AG04449 (cell line): ENCODE measurements around the gene PLEKHB1.
"Not testable (repeated sequence)": the region's sequence is repeated elsewhere in the genome, so short reads cannot be mapped to it uniquely, and the experiment has no call there.

ENCODE experiments used
- CTCF ChIA-PET: fragments of 350-600 bp; formaldehyde crosslinking; extraction: SDS; loops from one replicate; lab custom pipeline; 2021; ENCODE audit warnings: antibody characterized with exemption; lab: Yijun Ruan, JAX
- POLR2A ChIA-PET: fragments of 400-600, 350-600 bp; formaldehyde crosslinking; extraction: SDS; loops from one replicate; lab custom pipeline; 2020; ENCODE audit warnings: antibody characterized with exemption, inconsistent platforms; lab: Yijun Ruan, JAX
- DNase-seq: peaks from one replicate; pipeline ENCODE4 v3.0.0-alpha.2; 2010; ENCODE audit warnings: low read depth, low spot score
- H3K4me3 ChIP-seq: 2 replicates; pipeline ENCODE4 v1.5.1; 2011; ENCODE audit warnings: low read depth, mild to moderate bottlenecking, control low read depth, low read length
- TF ChIP-seq, protein P1 (sequence below): IDR thresholded peaks from one replicate; pipeline ENCODE4 v1.5.1; 2011; ENCODE audit warnings: mild to moderate bottlenecking, moderate library complexity, low read length, control low read depth, inconsistent platforms; ENCODE audit not compliant: insufficient read depth; ENCODE audit errors: missing control alignments

The PLEKHB1 gene

DNA sequence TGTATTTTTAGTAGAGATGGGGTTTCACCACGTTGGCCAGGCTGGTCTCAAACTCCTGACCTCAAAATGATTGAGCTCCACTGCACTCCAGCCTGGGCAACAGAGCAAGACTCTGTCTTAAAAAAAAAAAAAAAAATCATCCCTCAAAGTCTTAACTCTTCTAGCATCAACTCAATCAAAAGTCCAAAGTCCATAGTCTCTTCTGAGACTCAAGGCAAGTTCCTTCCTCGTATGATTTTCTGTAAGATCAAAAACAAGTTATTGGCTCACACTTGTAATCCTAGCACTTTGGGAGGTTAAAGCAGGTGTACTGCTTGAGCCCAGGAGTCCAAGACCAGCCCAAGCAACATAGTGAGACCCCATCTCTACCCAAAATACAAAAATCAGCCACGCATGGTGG, 24.4 kb downstream of the PLEKHB1 start:
- no peak for DNase-seq
- ChIA-PET CTCF (interaction anchor here (0.9 to 3.8 kb wide), 4 partner anchors 9 to 320 kb away, joined by 3 to 28 read pairs (median 3); no protein-coding TSS in a partner anchor), POLR2A (no interaction called here)
- H3K4me3 ChIP-seq: no peak overlapping the region
- TF ChIP-seq, protein P1, sequence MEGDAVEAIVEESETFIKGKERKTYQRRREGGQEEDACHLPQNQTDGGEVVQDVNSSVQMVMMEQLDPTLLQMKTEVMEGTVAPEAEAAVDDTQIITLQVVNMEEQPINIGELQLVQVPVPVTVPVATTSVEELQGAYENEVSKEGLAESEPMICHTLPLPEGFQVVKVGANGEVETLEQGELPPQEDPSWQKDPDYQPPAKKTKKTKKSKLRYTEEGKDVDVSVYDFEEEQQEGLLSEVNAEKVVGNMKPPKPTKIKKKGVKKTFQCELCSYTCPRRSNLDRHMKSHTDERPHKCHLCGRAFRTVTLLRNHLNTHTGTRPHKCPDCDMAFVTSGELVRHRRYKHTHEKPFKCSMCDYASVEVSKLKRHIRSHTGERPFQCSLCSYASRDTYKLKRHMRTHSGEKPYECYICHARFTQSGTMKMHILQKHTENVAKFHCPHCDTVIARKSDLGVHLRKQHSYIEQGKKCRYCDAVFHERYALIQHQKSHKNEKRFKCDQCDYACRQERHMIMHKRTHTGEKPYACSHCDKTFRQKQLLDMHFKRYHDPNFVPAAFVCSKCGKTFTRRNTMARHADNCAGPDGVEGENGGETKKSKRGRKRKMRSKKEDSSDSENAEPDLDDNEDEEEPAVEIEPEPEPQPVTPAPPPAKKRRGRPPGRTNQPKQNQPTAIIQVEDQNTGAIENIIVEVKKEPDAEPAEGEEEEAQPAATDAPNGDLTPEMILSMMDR: no peak

DNA sequence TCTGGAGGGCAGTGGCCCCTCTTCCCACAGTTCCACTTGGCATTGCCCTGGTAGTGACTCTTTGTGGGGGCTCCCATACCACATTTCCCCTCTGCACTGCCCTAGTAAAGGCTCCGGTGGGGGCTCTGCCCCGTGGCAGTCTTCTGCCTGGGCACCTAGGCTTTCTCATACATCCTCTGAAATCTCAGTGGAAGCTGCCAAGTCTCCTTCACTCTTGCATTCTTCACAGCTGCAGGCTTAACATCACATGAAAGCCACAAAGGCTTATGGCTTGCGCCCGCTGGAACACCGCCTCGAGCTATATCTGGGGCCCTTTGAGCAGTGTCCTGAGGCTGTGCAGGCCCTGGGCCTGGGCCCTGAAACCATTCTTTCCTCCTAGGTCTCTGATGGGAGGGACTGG, 25.3 kb downstream of the PLEKHB1 start:
- CTCF ChIA-PET: interaction anchor here (0.9 to 3.8 kb wide), 4 partner anchors 9 to 270 kb away, joined by 3 to 28 read pairs (median 4); no protein-coding TSS in a partner anchor
- H3K4me3 ChIP-seq: no peak overlapping the region
- TF ChIP-seq, protein P1: no peak
- POLR2A ChIA-PET: no interaction called here
- DNase-seq: no peak

DNA sequence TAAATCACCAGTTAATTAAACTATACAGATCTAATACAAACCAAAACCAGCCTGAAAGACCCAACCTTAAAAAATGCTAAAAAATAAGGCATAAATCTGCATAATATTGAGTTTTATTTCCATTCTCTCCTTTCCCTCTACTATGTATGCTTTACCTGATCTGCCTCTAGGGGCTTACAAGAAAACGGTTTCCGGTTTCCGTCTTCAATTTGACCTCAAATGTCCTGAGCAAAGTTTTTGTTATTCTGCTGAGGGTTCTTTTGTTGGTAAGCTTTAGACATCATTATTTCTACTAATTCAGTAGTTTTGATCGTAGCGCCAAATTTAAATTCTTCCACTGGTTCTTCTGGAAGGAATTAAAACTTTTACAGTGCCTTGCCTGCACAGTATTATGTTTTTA, 30.2 kb downstream of the PLEKHB1 start:
- H3K4me3 ChIP-seq, POLR2A ChIA-PET, DNase-seq: not testable (repeated sequence)
- CTCF ChIA-PET: interaction anchor here (1.0 to 1.3 kb wide), 2 partner anchors 13 to 15 kb away, joined by 3 to 4 read pairs; no protein-coding TSS in a partner anchor

DNA sequence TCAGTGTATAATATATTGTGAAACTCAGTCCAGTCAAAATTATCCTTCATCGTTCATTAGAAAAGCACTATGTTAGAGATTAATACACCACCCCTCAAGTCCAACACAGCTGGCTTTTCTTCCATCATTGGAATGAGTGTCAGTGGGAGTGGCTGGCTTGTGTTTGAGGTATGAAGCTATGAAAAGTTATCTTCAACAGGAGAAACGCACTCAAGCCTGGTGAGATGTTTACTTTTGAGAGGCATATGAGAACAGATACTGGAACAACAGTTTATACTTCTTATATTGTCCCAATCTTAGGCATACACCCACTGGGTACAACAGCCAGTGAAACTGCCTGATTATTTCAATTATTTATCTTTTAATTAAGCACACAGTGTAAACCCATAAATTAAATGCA, 34.3 kb downstream of the PLEKHB1 start:
- TF ChIP-seq, protein P1: no peak
- H3K4me3 ChIP-seq: no peak overlapping the region
- ChIA-PET CTCF (interaction anchor here (0.6 to 4.6 kb wide), 6 partner anchors 19 to 330 kb away, joined by 3 to 30 read pairs (median 3); no protein-coding TSS in a partner anchor), POLR2A (interaction anchor here (0.5 kb wide), 1 partner anchor 60 kb away, joined by 3 read pairs; no protein-coding TSS in a partner anchor)
- DNase-seq: no peak

DNA sequence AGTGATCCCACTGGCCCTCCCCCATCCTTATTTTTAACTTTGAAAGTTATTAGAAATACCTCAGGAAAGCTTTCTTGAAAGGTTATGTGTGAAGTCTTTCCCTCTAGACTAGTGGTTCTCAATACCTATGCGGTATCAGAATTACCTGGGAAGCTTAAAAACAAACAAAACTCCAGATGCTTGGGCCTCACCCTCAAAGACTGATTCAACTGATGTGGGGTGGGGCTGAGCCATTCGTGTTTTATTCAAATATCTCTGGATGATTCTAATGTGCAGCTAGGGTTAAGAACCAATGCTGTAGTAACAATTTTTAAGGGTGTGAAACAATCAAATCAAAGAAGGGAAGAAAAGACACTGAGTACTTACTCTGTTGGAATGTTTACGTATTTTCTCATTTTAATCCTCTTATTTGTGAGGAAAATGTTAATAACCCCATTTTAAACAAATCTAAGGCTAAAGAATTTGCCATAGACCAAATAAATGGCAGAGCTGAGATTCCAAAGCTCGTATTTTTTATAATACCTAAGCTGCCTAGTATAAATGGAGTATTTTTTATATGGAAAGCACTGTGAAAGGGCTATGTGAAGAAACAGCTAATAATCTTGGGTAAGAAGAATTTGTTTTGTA, 47.6 kb downstream of the PLEKHB1 start:
- TF ChIP-seq, protein P1: no peak
- no peak for DNase-seq
- CTCF ChIA-PET: interaction anchor here (0.7 to 1.3 kb wide), 3 partner anchors 33 to 387 kb away, joined by 3 to 8 read pairs (median 7); no protein-coding TSS in a partner anchor
- H3K4me3 ChIP-seq: no peak overlapping the region
- POLR2A ChIA-PET: interaction anchor here (0.6 kb wide), 1 partner anchor 88 kb away, joined by 3 read pairs; no protein-coding TSS in a partner anchor

DNA sequence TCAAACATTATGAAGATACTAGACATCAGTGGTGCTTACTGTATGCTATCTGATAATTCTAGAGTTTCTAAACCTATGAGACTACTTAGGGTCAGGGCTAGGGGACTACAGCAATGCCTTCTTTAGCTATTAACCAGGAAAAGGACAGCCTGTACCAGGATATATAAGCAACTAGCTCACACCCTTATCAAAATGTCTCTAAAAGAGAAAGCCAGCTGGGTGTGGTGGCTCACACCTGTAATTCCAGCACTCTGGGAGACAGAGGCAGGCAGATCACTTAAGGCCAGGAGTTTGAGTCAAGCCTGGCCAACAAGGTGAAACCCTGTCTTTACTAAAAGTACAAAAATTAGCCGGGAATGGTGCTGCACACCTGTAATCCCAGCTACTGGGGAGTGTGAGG, 58.7 kb downstream of the PLEKHB1 start:
- POLR2A ChIA-PET: no interaction called here
- H3K4me3 ChIP-seq: no peak overlapping the region
- CTCF ChIA-PET: interaction anchor here (0.7 kb wide), 1 partner anchor 26 kb away, joined by 3 read pairs; no protein-coding TSS in a partner anchor
- DNase-seq: no peak
- TF ChIP-seq, protein P1: no peak
